HepG2 (cell line): Measurements from ENCODE around the gene ADAMTS2. TPM values are rescaled to one million over a fixed set of nuclear protein-coding genes. Genes with fewer than 3 reads are reported as not detected.

Experiments
- polyA plus RNA-seq, 8 experiments: library from polyadenylated mRNA; depleted of rRNA in 3 of 8; stranded (reverse) in 7 of 8; unstranded in 1 of 8; fragments of >200 nt; fragmentation: Illumina TruSeq in 4 of 8; extraction: Trizol in 4 of 8; gene quantifications; 2 replicates each; pipeline versions ENCODE4 v1.2.1 to v1.2.3, GENCODE V29; 2011 to 2016; ENCODE audit warnings: low read depth in 4 of 8, missing spikeins in 1 of 8, mixed read lengths in 1 of 8; ENCODE audit not compliant: insufficient read depth in 1 of 8
- total RNA-seq, 5 experiments: library from RNA; depleted of rRNA; stranded (reverse); fragments of >200 nt; fragmentation: Illumina TruSeq; extraction: Trizol; gene quantifications; 2 replicates each; pipeline ENCODE4 v1.2.3, GENCODE V29; 2016; ENCODE audit warnings: low read depth in 1 of 5
- TF ChIP-seq, protein P1 (sequence below), 2 experiments: fragments of 450-650 bp in 1 of 2; sonication (generic) in 1 of 2; formaldehyde crosslinking in 1 of 2; IDR thresholded peaks; 2 replicates each; pipeline versions ENCODE4 v1.6.1 to v1.8.0; 2016 to 2022; ENCODE audit warnings: antibody characterized with exemption in 1 of 2, mild to moderate bottlenecking in 1 of 2, missing genetic modification reagents in 1 of 2

Gene ADAMTS2
- total and polyA plus RNA-seq, 2 of the 13 experiments (the other 11 are each of a cell fraction or from before 2014, with no cell fraction given) = 0.24 to 3.5 TPM

DNA sequence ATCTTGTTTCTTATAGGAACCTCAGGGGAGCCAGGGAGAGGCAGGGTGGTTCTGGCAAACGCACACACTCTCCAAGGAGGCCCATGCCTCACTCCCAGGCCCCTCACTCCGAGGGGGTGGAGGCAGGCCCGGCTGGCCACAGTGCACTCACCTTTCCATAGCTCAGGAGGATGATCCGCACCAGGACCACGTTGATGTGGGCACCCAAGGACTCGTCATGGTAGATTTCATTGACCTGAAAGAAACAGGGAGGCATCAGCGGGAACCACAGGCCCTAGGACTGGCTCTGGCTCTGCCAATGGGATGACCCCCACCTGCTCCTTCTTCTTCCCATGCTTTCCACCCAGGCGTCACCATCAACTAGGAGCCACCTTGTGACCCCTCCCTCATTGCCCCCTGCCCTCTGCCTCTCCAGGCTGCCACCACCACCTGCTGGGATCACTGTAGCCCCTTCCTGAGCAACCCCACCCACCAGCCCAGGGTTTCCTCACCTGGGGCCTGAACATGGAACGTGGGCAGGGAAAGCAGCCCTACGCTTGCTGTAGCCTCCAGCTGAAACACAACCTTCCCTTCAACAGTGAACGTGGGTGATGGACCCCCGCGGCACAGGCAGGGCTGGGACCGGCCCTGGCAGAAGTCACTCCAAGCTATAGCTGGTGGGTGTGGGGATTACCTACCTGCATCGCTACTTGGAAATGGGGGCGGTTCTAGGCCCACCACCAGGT is 164.2 kb downstream of the ADAMTS2 start (continued):
- TF ChIP-seq, protein P1, sequence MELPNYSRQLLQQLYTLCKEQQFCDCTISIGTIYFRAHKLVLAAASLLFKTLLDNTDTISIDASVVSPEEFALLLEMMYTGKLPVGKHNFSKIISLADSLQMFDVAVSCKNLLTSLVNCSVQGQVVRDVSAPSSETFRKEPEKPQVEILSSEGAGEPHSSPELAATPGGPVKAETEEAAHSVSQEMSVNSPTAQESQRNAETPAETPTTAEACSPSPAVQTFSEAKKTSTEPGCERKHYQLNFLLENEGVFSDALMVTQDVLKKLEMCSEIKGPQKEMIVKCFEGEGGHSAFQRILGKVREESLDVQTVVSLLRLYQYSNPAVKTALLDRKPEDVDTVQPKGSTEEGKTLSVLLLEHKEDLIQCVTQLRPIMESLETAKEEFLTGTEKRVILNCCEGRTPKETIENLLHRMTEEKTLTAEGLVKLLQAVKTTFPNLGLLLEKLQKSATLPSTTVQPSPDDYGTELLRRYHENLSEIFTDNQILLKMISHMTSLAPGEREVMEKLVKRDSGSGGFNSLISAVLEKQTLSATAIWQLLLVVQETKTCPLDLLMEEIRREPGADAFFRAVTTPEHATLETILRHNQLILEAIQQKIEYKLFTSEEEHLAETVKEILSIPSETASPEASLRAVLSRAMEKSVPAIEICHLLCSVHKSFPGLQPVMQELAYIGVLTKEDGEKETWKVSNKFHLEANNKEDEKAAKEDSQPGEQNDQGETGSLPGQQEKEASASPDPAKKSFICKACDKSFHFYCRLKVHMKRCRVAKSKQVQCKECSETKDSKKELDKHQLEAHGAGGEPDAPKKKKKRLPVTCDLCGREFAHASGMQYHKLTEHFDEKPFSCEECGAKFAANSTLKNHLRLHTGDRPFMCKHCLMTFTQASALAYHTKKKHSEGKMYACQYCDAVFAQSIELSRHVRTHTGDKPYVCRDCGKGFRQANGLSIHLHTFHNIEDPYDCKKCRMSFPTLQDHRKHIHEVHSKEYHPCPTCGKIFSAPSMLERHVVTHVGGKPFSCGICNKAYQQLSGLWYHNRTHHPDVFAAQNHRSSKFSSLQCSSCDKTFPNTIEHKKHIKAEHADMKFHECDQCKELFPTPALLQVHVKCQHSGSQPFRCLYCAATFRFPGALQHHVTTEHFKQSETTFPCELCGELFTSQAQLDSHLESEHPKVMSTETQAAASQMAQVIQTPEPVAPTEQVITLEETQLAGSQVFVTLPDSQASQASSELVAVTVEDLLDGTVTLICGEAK (IDR thresholded peaks at IDR 0.05) = no peak
- TF ChIP-seq, protein P1 (CRISPR knock-in tag; IDR thresholded peaks at IDR 0.05) = no peak
